Mammary epithelial cell (primary cell): ENCODE data around the gene ERMAP.

Experiments used
- CTCF ChIP-seq, 2 donors: IDR thresholded peaks in 1 of 2; conservative IDR thresholded peaks in 1 of 2; 2 replicates each; pipeline ENCODE4 v1.5.1; 2011 to 2012; ENCODE audit warnings: inconsistent platforms in 2 of 2, low read length in 2 of 2, mild to moderate bottlenecking in 2 of 2, control low read depth in 1 of 2, low read depth in 1 of 2; ENCODE audit not compliant: insufficient read depth in 1 of 2; ENCODE audit errors: extremely low read depth in 1 of 2
- EZH2 ChIP-seq: IDR thresholded peaks from 2 replicates; pipeline ENCODE4 v1.6.1; 2012; ENCODE audit warnings: low read length, inconsistent platforms, borderline replicate concordance

GRCh38 chr1:42784547-42784945 is 32.4 kb upstream of the ERMAP start:
- TF ChIP-seq CTCF (conservative IDR thresholded peaks at IDR 0.05 in 1 of 2, IDR thresholded peaks at IDR 0.05 in 1 of 2; ENCODE audit: extremely low read depth in 1 of 2, insufficient read depth in 1 of 2, low read depth in 1 of 2, low read length in 2 of 2): no peak
- TF ChIP-seq EZH2: no peak
